ENCODE measurements around the gene PPP4R3C.

- TF ChIP-seq CTCF (IDR thresholded peaks at IDR 0.05) (no peak), POLR2A (IDR thresholded peaks at IDR 0.05) (no peak)
These were observed 16.7 kb downstream of the PPP4R3C start for GRCh38 chrX:27446423-27446822.

Data from heart left ventricle (tissue), 13 donors.